IMR-90 (cell line): Measurements from ENCODE around the gene PALLD. TPM values are rescaled to one million over a fixed set of nuclear protein-coding genes. Genes with fewer than 3 reads are reported as not detected.

Experiments used
- ATAC-seq: fragments of 200-7000 bp; cut with Tn5 transposase; 2 replicates; pipeline ENCODE4 v1.9.1; 2020; ENCODE audit warnings: low read depth, mild to moderate bottlenecking, moderate library complexity
- BruUV-seq: library from RNA; stranded (reverse); fragments of 400-500 nt; replicated peaks from 2 replicates; lab custom pipeline; 2021; lab: Mats Ljungman, UMichigan
- CTCF ChIA-PET: fragments of 300-600 bp; formaldehyde crosslinking; extraction: SDS; loops from one replicate; lab custom pipeline; 2021; ENCODE audit warnings: antibody characterized with exemption; lab: Yijun Ruan, JAX
- POLR2A ChIA-PET: fragments of 300-600 bp; sonication (Branson Sonifier 250); formaldehyde crosslinking; loops from one replicate; lab custom pipeline; 2022; ENCODE audit warnings: antibody characterized with exemption; ENCODE audit not compliant: unreplicated experiment; lab: Charles Lee
- DNase-seq: peaks from one replicate; pipeline ENCODE4 v3.0.0; 2013
- H2AFZ ChIP-seq: replicated peaks from 2 replicates; pipeline ENCODE3; 2013; ENCODE audit warnings: low read length, mild to moderate bottlenecking; ENCODE audit not compliant: poor library complexity
- H2AK5ac ChIP-seq: 2 replicates; pipeline ENCODE4 v1.6.1; 2013; ENCODE audit warnings: low read depth, low read length, inconsistent platforms
- H2AK9ac ChIP-seq: replicated peaks from 2 replicates; pipeline ENCODE3; 2013; ENCODE audit warnings: mild to moderate bottlenecking, low read depth, low read length, moderate library complexity; ENCODE audit not compliant: poor library complexity
- H2BK120ac ChIP-seq: 2 replicates; pipeline ENCODE4 v1.6.1; 2013; ENCODE audit warnings: low read depth, low read length, inconsistent platforms
- H2BK15ac ChIP-seq: 3 replicates; pipeline ENCODE4 v1.6.1; 2013; ENCODE audit warnings: low read depth, low read length, inconsistent platforms
- H2BK20ac ChIP-seq: 2 replicates; pipeline ENCODE4 v1.6.1; 2013; ENCODE audit warnings: low read depth, mild to moderate bottlenecking, inconsistent platforms, low read length, moderate library complexity
- H2BK5ac ChIP-seq: 2 replicates; pipeline ENCODE4 v1.6.1; 2013; ENCODE audit warnings: mild to moderate bottlenecking, low read depth, low read length, inconsistent platforms; ENCODE audit not compliant: poor library complexity, severe bottlenecking
- H3K14ac ChIP-seq: replicated peaks from 2 replicates; pipeline ENCODE4 v1.6.1; 2013; ENCODE audit warnings: low read depth, low read length, inconsistent platforms
- H3K18ac ChIP-seq: 2 replicates; pipeline ENCODE4 v1.6.1; 2013; ENCODE audit warnings: low read depth, low read length, control low read depth
- H3K23ac ChIP-seq: 2 replicates; pipeline ENCODE4 v1.6.1; 2013; ENCODE audit warnings: low read depth, low read length, inconsistent platforms
- H3K27ac ChIP-seq: 2 replicates; pipeline ENCODE4 v1.5.1; 2013; ENCODE audit warnings: mild to moderate bottlenecking, control low read depth, low read length; ENCODE audit not compliant: insufficient read depth
- H3K27me3 ChIP-seq: 2 replicates; pipeline ENCODE4 v1.6.1; 2013; ENCODE audit warnings: low read length; ENCODE audit not compliant: control insufficient read depth, insufficient read depth
- H3K36me3 ChIP-seq: 2 replicates; pipeline ENCODE4 v1.6.1; 2013; ENCODE audit warnings: low read length, mixed read lengths; ENCODE audit not compliant: control insufficient read depth, insufficient read depth
- H3K4ac ChIP-seq: 2 replicates; pipeline ENCODE4 v1.6.1; 2013; ENCODE audit warnings: low read depth, low read length, inconsistent platforms
- H3K4me1 ChIP-seq: 2 replicates; pipeline ENCODE4 v1.6.1; 2013; ENCODE audit warnings: low read length, mixed read lengths; ENCODE audit not compliant: control insufficient read depth, insufficient read depth
- H3K4me2 ChIP-seq: 2 replicates; pipeline ENCODE4 v1.6.1; 2013; ENCODE audit warnings: low read depth, mild to moderate bottlenecking, control low read depth, low read length, moderate library complexity
- H3K4me3 ChIP-seq: 2 replicates; pipeline ENCODE4 v1.5.1; 2013; ENCODE audit warnings: low read depth, mild to moderate bottlenecking, control low read depth, low read length, moderate library complexity; ENCODE audit not compliant: insufficient read depth
- H3K56ac ChIP-seq: 2 replicates; pipeline ENCODE4 v1.6.1; 2013; ENCODE audit warnings: low read length, inconsistent platforms; ENCODE audit not compliant: insufficient read depth; ENCODE audit errors: extremely low read depth
- H3K79me1 ChIP-seq, 2 experiments: 2 replicates each; pipeline ENCODE4 v1.6.1; 2013; ENCODE audit warnings: low read length in 2 of 2, inconsistent platforms in 1 of 2, low read depth in 1 of 2
- H3K9ac ChIP-seq: 2 replicates; pipeline ENCODE4 v1.6.1; 2013; ENCODE audit warnings: low read depth, low read length, control low read depth
- H3K9me1 ChIP-seq: 2 replicates; pipeline ENCODE4 v1.6.1; 2013; ENCODE audit warnings: low read length, inconsistent platforms; ENCODE audit not compliant: insufficient read depth
- H3K9me3 ChIP-seq: 2 replicates; pipeline ENCODE4 v1.6.1; 2013; ENCODE audit warnings: low read length; ENCODE audit not compliant: control insufficient read depth, insufficient read depth
- H4K20me1 ChIP-seq: 2 replicates; pipeline ENCODE4 v1.6.1; 2013; ENCODE audit warnings: low read length, inconsistent platforms; ENCODE audit not compliant: insufficient read depth
- H4K5ac ChIP-seq: 2 replicates; pipeline ENCODE4 v1.6.1; 2013; ENCODE audit warnings: mild to moderate bottlenecking, low read depth, low read length, control low read depth
- H4K8ac ChIP-seq, 2 experiments: 2 replicates each; pipeline ENCODE4 v1.6.1; 2013; ENCODE audit warnings: low read depth in 2 of 2, low read length in 2 of 2, control low read depth in 1 of 2, inconsistent platforms in 1 of 2
- H4K91ac ChIP-seq: 2 replicates; pipeline ENCODE4 v1.6.1; 2013; ENCODE audit warnings: low read depth, low read length, inconsistent platforms; ENCODE audit not compliant: insufficient read depth
- BHLHE40 ChIP-seq: fragments of 150-350 bp; IDR thresholded peaks from 2 replicates; pipeline ENCODE4 v1.6.1; 2016; ENCODE audit warnings: mild to moderate bottlenecking, low read depth, low read length
- CEBPB ChIP-seq: IDR thresholded peaks from 2 replicates; pipeline ENCODE4 v1.6.1; 2012; ENCODE audit warnings: low read depth, low read length, improper control_type of control experiment
- CHD1 ChIP-seq: IDR thresholded peaks from 2 replicates; pipeline ENCODE4 v1.6.1; 2012; ENCODE audit warnings: low read depth, low read length, improper control_type of control experiment
- CTCF ChIP-seq: conservative IDR thresholded peaks from 2 replicates; pipeline ENCODE4 v1.5.1; 2012; ENCODE audit warnings: mild to moderate bottlenecking, low read depth, low read length, improper control_type of control experiment
- ELK1 ChIP-seq: fragments of 150-350 bp; IDR thresholded peaks from 2 replicates; pipeline ENCODE4 v1.6.1; 2016; ENCODE audit warnings: low read depth, mild to moderate bottlenecking, low read length, moderate library complexity, borderline replicate concordance
- FOS ChIP-seq: fragments of 150-350 bp; IDR thresholded peaks from 2 replicates; pipeline ENCODE4 v1.6.1; 2016; ENCODE audit warnings: low read depth, low read length
- MAFK ChIP-seq: IDR thresholded peaks from 2 replicates; pipeline ENCODE4 v1.6.1; 2012; ENCODE audit warnings: low read depth, low read length, improper control_type of control experiment
- MAZ ChIP-seq: IDR thresholded peaks from 2 replicates; pipeline ENCODE4 v1.6.1; 2012; ENCODE audit warnings: low read depth, mild to moderate bottlenecking, low read length, improper control_type of control experiment, moderate library complexity, borderline replicate concordance
- MXI1 ChIP-seq: IDR thresholded peaks from 2 replicates; pipeline ENCODE4 v1.6.1; 2012; ENCODE audit warnings: low read depth, mild to moderate bottlenecking, low read length, moderate library complexity, borderline replicate concordance
- NFE2L2 ChIP-seq: fragments of 150-350 bp; IDR thresholded peaks from 2 replicates; pipeline ENCODE4 v1.6.1; 2016; ENCODE audit warnings: low read depth, mild to moderate bottlenecking, low read length
- POLR2A ChIP-seq: IDR thresholded peaks from 2 replicates; pipeline ENCODE4 v1.6.1; 2012; ENCODE audit warnings: mild to moderate bottlenecking, low read depth, low read length
- RAD21 ChIP-seq: IDR thresholded peaks from 2 replicates; pipeline ENCODE4 v1.6.1; 2012; ENCODE audit warnings: low read length, improper control_type of control experiment
- RCOR1 ChIP-seq: IDR thresholded peaks from 2 replicates; pipeline ENCODE4 v1.6.1; 2012; ENCODE audit warnings: mild to moderate bottlenecking, low read length, improper control_type of control experiment; ENCODE audit not compliant: insufficient replicate concordance
- RFX5 ChIP-seq: IDR thresholded peaks from 2 replicates; pipeline ENCODE4 v1.8.0; 2012; ENCODE audit warnings: low read depth, mild to moderate bottlenecking, low read length, moderate library complexity
- SMC3 ChIP-seq: fragments of 150-350 bp; IDR thresholded peaks from 2 replicates; pipeline ENCODE4 v1.6.1; 2016; ENCODE audit warnings: low read depth, mild to moderate bottlenecking, antibody characterized with exemption, low read length, moderate library complexity
- USF2 ChIP-seq: fragments of 150-350 bp; IDR thresholded peaks from 2 replicates; pipeline ENCODE4 v1.6.1; 2017; ENCODE audit warnings: mild to moderate bottlenecking, antibody characterized with exemption, low read length, low read depth
- WGBS, 2 experiments: methylation state at CpG; one replicate each; pipeline versions ENCODE4 v1.1.5 to v1.1.7; 2013; ENCODE audit warnings: missing lambda C conversion rate in 2 of 2; ENCODE audit not compliant: insufficient read length in 1 of 2; ENCODE audit errors: extremely low coverage in 2 of 2; 5-methylcytosine and 5-hydroxymethylcytosine counted together
- dilution Hi-C: fragments of 300-500 bp; cut with HindIII; formaldehyde crosslinking; loops from one replicate; pipeline ENCODE4 v1.14.3; 2018; ENCODE audit warnings: low sequenced_read_pairs; ENCODE audit not compliant: unreplicated experiment
- in situ Hi-C: fragments of 300-500 bp; cut with MboI; formaldehyde crosslinking; loops from 3 replicates; pipeline ENCODE4 v1.14.3; 2019; ENCODE audit warnings: low sequenced_read_pairs, inconsistent platforms, mixed read lengths
- intact Hi-C: fragments of 100-400 bp; cut with micrococcal nuclease; formaldehyde crosslinking; loops from 2 replicates; pipeline ENCODE4 v1.10.0; 2022
- polyA plus RNA-seq, 3 experiments: library from polyadenylated mRNA; depleted of rRNA; stranded (reverse); fragments of >200 nt; gene quantifications; 2 replicates each; pipeline ENCODE4 v1.2.3, GENCODE V29; 2012; ENCODE audit warnings: low replicate concordance in 1 of 3
- total RNA-seq: library from RNA; depleted of rRNA; stranded (reverse); fragments of >200 nt; gene quantifications from 2 replicates; pipeline ENCODE4 v1.2.3, GENCODE V29; 2012

PALLD gene
- total and polyA plus RNA-seq, 2 of the 4 experiments (the other 2 are of a cell fraction): 91.0 to 91.9 TPM

DNA sequence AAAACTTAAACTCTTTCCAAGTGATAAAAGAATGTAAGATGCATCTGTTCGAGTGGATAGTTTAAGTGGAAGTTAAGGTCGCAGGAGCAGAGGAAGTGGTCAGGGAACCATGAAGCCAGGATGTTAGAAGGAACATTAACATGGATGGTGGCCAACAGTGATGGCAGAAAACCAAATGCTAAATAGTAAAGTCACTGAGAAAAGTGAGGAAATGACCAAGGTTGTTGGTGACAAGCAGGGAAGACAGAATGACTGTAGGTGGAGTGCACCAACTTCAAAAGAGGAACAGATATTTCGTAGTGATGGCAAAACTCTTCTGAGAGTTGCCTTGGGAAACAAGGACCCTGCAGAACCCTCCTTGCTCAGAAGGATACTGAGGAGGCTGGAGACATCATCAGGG, 226.2 kb downstream of the PALLD start:
- ChIA-PET CTCF (no interaction called here), POLR2A (no interaction called here)
- Histone ChIP-seq H3K4me2 (peak overlapping the region; percentile 45; the same call in 1 of the 2 replicates), H3K36me3 (no peaks in the 10 kb centered on the region), H2AK5ac (peak overlapping the region; percentile 9; the same call in 1 of the 2 replicates), H4K8ac (peak overlapping the region in 1 of 2 experiments; percentile 32; a peak in 3 of 4 replicates), H4K20me1 (no peaks in the 10 kb centered on the region), H2AK9ac (no peak overlapping the region), H3K4ac (peak overlapping the region; percentile 31; the same call in 1 of the 2 replicates), H2BK5ac (peak overlapping the region; percentile 38), H3K56ac (no peak overlapping the region), H2BK120ac (peak overlapping the region; percentile 38), H2AFZ (peak overlapping the region; percentile 1), H3K9ac (no peak overlapping the region), H3K14ac (peak overlapping the region; percentile 59), H3K79me1 (no peaks in the 10 kb centered on the region), H3K4me1 (peaks cover 15% of the 10 kb centered on the region), H3K4me3 (no peak overlapping the region), H4K91ac (peak overlapping the region; percentile 59), H3K9me3 (no peaks in the 10 kb centered on the region), H2BK20ac (peak overlapping the region; percentile 30), H3K27ac (no peak overlapping the region), H4K5ac (peak overlapping the region; percentile 47; the same call in 1 of the 2 replicates), H3K23ac (peak overlapping the region; percentile 8; the same call in 1 of the 2 replicates), H3K27me3 (no peaks in the 10 kb centered on the region), H2BK15ac (peak overlapping the region; percentile 17; the same call in 2 of the 3 replicates), H3K18ac (peak overlapping the region; percentile 84; the same call in 1 of the 2 replicates), H3K9me1 (peaks cover 10% of the 10 kb centered on the region; the same call in 1 of the 2 replicates)
- DNase-seq (peak; percentile 75), ATAC-seq (peak; percentile 45; the same call in 1 of the 2 replicates)
- WGBS, 2 experiments: 21% methylated on average over 2 of the region's 3 CpGs; no CpG with 5 or more reads in 1 of the 2 experiments
- BruUV-seq: no TSS peak
- dilution Hi-C loops: no loop called here
- in situ Hi-C loops: no loop called here
- intact Hi-C loops: no loop called here
- TF ChIP-seq POLR2A: no peak
- TF ChIP-seq RFX5: no peak
- TF ChIP-seq CEBPB: no peak
- no peak for TF ChIP-seq CTCF
- no peak for TF ChIP-seq FOS
- no peak for TF ChIP-seq BHLHE40
- no peak for TF ChIP-seq MAFK
- TF ChIP-seq CHD1: no peak
- TF ChIP-seq RCOR1: no peak
- no peak for TF ChIP-seq NFE2L2
- no peak for TF ChIP-seq SMC3
- TF ChIP-seq ELK1: no peak
- no peak for TF ChIP-seq MAZ
- no peak for TF ChIP-seq USF2
- no peak for TF ChIP-seq RAD21
- TF ChIP-seq MXI1: no peak
